GM23338 (cell line): Measurements from ENCODE around the gene RAP2A. TPM values are rescaled to one million over a fixed set of nuclear protein-coding genes. Genes with fewer than 3 reads are reported as not detected.

Source experiments
- ATAC-seq: fragments of 200-7000 bp; cut with Tn5 transposase; 3 replicates; pipeline ENCODE4 v1.9.1; 2020
- DNase-seq: peaks from one replicate; pipeline ENCODE4 v3.0.0-alpha.2; 2015; ENCODE audit warnings: low spot score
- H2AFZ ChIP-seq: fragments of 200-600 bp; sonication (generic); 2 replicates; pipeline ENCODE4 v1.8.0; 2016; ENCODE audit warnings: antibody characterized with exemption, mild to moderate bottlenecking, moderate library complexity
- H3F3A ChIP-seq: fragments of 200-600 bp; sonication (generic); replicated peaks from 2 replicates; pipeline ENCODE4 v1.8.0; 2017; ENCODE audit warnings: antibody characterized with exemption, mixed run types, low read depth
- H3K27ac ChIP-seq: fragments of 200-600 bp; sonication (generic); 2 replicates; pipeline ENCODE4 v1.6.1; 2016; ENCODE audit warnings: low read depth
- H3K27me3 ChIP-seq: fragments of 200-600 bp; sonication (generic); 2 replicates; pipeline ENCODE4 v1.8.0; 2016; ENCODE audit warnings: mild to moderate bottlenecking, mixed run types, moderate library complexity; ENCODE audit not compliant: insufficient read depth
- H3K36me3 ChIP-seq: fragments of 200-600 bp; sonication (generic); 2 replicates; pipeline ENCODE4 v1.8.0; 2016; ENCODE audit warnings: mild to moderate bottlenecking; ENCODE audit not compliant: insufficient read depth
- H3K4me1 ChIP-seq: fragments of 200-600 bp; sonication (generic); 2 replicates; pipeline ENCODE4 v1.8.0; 2016; ENCODE audit warnings: mild to moderate bottlenecking, moderate library complexity; ENCODE audit not compliant: insufficient read depth
- H3K4me2 ChIP-seq: fragments of 200-600 bp; sonication (generic); 2 replicates; pipeline ENCODE4 v1.7.1; 2017; ENCODE audit warnings: mixed run types
- H3K4me3 ChIP-seq: fragments of 200-600 bp; sonication (generic); 2 replicates; pipeline ENCODE4 v1.6.1; 2016; ENCODE audit warnings: mixed run types
- H3K79me2 ChIP-seq: fragments of 200-600 bp; sonication (generic); replicated peaks from 2 replicates; pipeline ENCODE4 v1.8.0; 2017; ENCODE audit warnings: mild to moderate bottlenecking; ENCODE audit not compliant: insufficient read depth
- H3K9me2 ChIP-seq: fragments of 200-600 bp; sonication (generic); 2 replicates; pipeline ENCODE4 v1.8.0; 2017; ENCODE audit not compliant: insufficient read depth
- H4K20me1 ChIP-seq: fragments of 200-600 bp; sonication (generic); replicated peaks from 2 replicates; pipeline ENCODE4 v1.8.0; 2017; ENCODE audit warnings: mild to moderate bottlenecking; ENCODE audit not compliant: insufficient read depth
- H3K27ac Mint-ChIP-seq: 2 replicates; pipeline ENCODE4 v1.8.0; 2020; ENCODE audit warnings: inconsistent platforms, mild to moderate bottlenecking, moderate library complexity, mixed read lengths
- H3K27me3 Mint-ChIP-seq: 3 replicates; pipeline ENCODE4 v1.8.0; 2022; ENCODE audit warnings: low read depth, mild to moderate bottlenecking, moderate library complexity, mixed read lengths, inconsistent platforms; ENCODE audit not compliant: insufficient read depth, poor library complexity
- H3K36me3 Mint-ChIP-seq: 3 replicates; pipeline ENCODE4 v1.8.0; 2021; ENCODE audit warnings: low read depth, mild to moderate bottlenecking, inconsistent platforms, moderate library complexity, mixed read lengths
- H3K4me1 Mint-ChIP-seq: 3 replicates; pipeline ENCODE4 v1.8.0; 2020; ENCODE audit warnings: mild to moderate bottlenecking, inconsistent platforms, mixed read lengths
- H3K4me3 Mint-ChIP-seq: 3 replicates; pipeline ENCODE4 v1.8.0; 2021; ENCODE audit warnings: moderate library complexity, mild to moderate bottlenecking, inconsistent platforms, mixed read lengths
- H3K9me3 Mint-ChIP-seq: 3 replicates; pipeline ENCODE4 v1.8.0; 2020; ENCODE audit warnings: moderate library complexity, mild to moderate bottlenecking, inconsistent platforms, mixed read lengths
- CREB1 ChIP-seq: fragments of 250-450 bp; sonication (Bioruptor Pico); IDR thresholded peaks from 2 replicates; pipeline ENCODE4 v1.5.0; 2020; ENCODE audit warnings: low read depth, mild to moderate bottlenecking, moderate library complexity
- CTCF ChIP-seq, 2 experiments: fragments of 200-600 bp in 1 of 2; sonication (generic) in 1 of 2; conservative IDR thresholded peaks; 2 replicates each; pipeline versions ENCODE4 v1.5.1 to v1.6.1; 2016 to 2017; ENCODE audit warnings: antibody characterized with exemption in 2 of 2, low read depth in 2 of 2, mild to moderate bottlenecking in 2 of 2, moderate library complexity in 1 of 2
- EZH2phosphoT487 ChIP-seq: fragments of 200-600 bp; sonication (generic); IDR thresholded peaks from one replicate; pipeline ENCODE4 v1.8.1; 2018; ENCODE audit warnings: antibody characterized with exemption; ENCODE audit not compliant: unreplicated experiment
- NANOG ChIP-seq: IDR thresholded peaks from 2 replicates; pipeline ENCODE4 v1.6.1; 2016; ENCODE audit warnings: antibody characterized with exemption, borderline replicate concordance
- REST ChIP-seq: IDR thresholded peaks from one replicate; pipeline ENCODE4 v1.6.1; 2018; ENCODE audit warnings: antibody characterized with exemption; ENCODE audit not compliant: unreplicated experiment
- ZNF114 ChIP-seq: fragments of 250-450 bp; sonication (Bioruptor Pico); IDR thresholded peaks from 2 replicates; pipeline ENCODE4 v1.5.0; 2020; ENCODE audit warnings: mild to moderate bottlenecking, moderate library complexity
- ZNF331 ChIP-seq: fragments of 250-450 bp; sonication (Bioruptor Pico); IDR thresholded peaks from 2 replicates; pipeline ENCODE4 v1.5.0; 2020; ENCODE audit warnings: low read depth, mild to moderate bottlenecking, moderate library complexity
- polyA plus RNA-seq: library from polyadenylated mRNA; unstranded; fragments of >200 nt; fragmentation: Nextera tagmentation; extraction: Ambion mirVana; gene quantifications from 2 replicates; pipeline ENCODE4 v1.2.1, GENCODE V29; 2016
- total RNA-seq: library from RNA; depleted of rRNA; stranded (reverse); fragments of >200 nt; shearing (Covaris generic); gene quantifications from 2 replicates; pipeline ENCODE4 v1.2.3, GENCODE V29; 2014

The RAP2A gene
- total and polyA plus RNA-seq, 2 experiments from 2014 or later = 10.4 to 35.3 TPM

GRCh38 chr13:97492684-97493371 lies 58.9 kb downstream of the RAP2A start:
- Histone ChIP-seq H3K36me3 (no peaks in the 10 kb centered on the region), H3K4me3 (no peak overlapping the region), H3K4me1 (no peaks in the 10 kb centered on the region), H3K27ac (no peak overlapping the region), H3K79me2 (no peaks in the 10 kb centered on the region), H3F3A (no peaks in the 10 kb centered on the region), H2AFZ (no peak overlapping the region), H3K4me2 (no peak overlapping the region), H4K20me1 (no peaks in the 10 kb centered on the region), H3K27me3 (no peaks in the 10 kb centered on the region), H3K9me2 (peaks cover 9% of the 10 kb centered on the region; the same call in 1 of the 2 replicates)
- H3K9me3 Mint-ChIP-seq = peaks cover 5% of the 10 kb centered on the region; the same call in 2 of the 3 replicates
- H3K4me3 Mint-ChIP-seq = no peak overlapping the region
- no peak overlapping the region for H3K27ac Mint-ChIP-seq
- H3K36me3 Mint-ChIP-seq = peaks cover 2% of the 10 kb centered on the region; the same call in 1 of the 3 replicates
- ATAC-seq (no peak), DNase-seq (no peak)
- no peak for TF ChIP-seq NANOG
- no peak for TF ChIP-seq ZNF331 (CRISPR knock-in tag)
- no peak for TF ChIP-seq ZNF114 (CRISPR knock-in tag)
- no peak for TF ChIP-seq REST
- no peak for TF ChIP-seq CREB1 (CRISPR knock-in tag)
- TF ChIP-seq CTCF (conservative IDR thresholded peaks at IDR 0.05; ENCODE audit: low read depth in 2 of 2) = no peak
- H3K27me3 Mint-ChIP-seq = no peaks in the 10 kb centered on the region
- H3K4me1 Mint-ChIP-seq = no peaks in the 10 kb centered on the region

GRCh38 chr13:97493456-97493855 lies 59.5 kb downstream of the RAP2A start:
- no peaks in the 10 kb centered on the region for H3K4me1 Mint-ChIP-seq
- no peaks in the 10 kb centered on the region for H4K20me1 ChIP-seq
- H3K36me3 ChIP-seq = no peaks in the 10 kb centered on the region
- no peak for DNase-seq
- H3K27me3 ChIP-seq = no peaks in the 10 kb centered on the region
- H3K27ac ChIP-seq = no peak overlapping the region
- H3K9me2 ChIP-seq = peaks cover 11% of the 10 kb centered on the region; the same call in 1 of the 2 replicates
- no peak overlapping the region for H3K27ac Mint-ChIP-seq
- H3K4me1 ChIP-seq = no peaks in the 10 kb centered on the region
- H3K9me3 Mint-ChIP-seq = peaks cover 5% of the 10 kb centered on the region; the same call in 2 of the 3 replicates
- no peak overlapping the region for H3K4me2 ChIP-seq
- no peaks in the 10 kb centered on the region for H3K79me2 ChIP-seq
- TF ChIP-seq EZH2phosphoT487 = no peak
- no peaks in the 10 kb centered on the region for H3K27me3 Mint-ChIP-seq
- no peaks in the 10 kb centered on the region for H3F3A ChIP-seq
- H3K4me3 Mint-ChIP-seq = no peak overlapping the region
- ATAC-seq = no peak
- H2AFZ ChIP-seq = no peak overlapping the region
- peaks cover 2% of the 10 kb centered on the region; the same call in 1 of the 3 replicates for H3K36me3 Mint-ChIP-seq
- H3K4me3 ChIP-seq = no peak overlapping the region
